AG08395 (cell line): ENCODE measurements around the gene GPC5.
"Not testable (repeated sequence)": the region's sequence is repeated elsewhere in the genome, so short reads cannot be mapped to it uniquely, and the experiment has no call there.

Source experiments
- DNase-seq: peaks from one replicate; pipeline ENCODE4 v3.0.0; 2012; ENCODE audit warnings: mixed read lengths, low spot score

Gene GPC5

GRCh38 chr13:91878491-91878890, 480.1 kb downstream of the GPC5 start:
- DNase-seq, result no peak

- DNase-seq, result no peak
Observed at GRCh38 chr13:91879360-91879759, 480.9 kb downstream of the GPC5 start.

- no peak for DNase-seq
Observed at GRCh38 chr13:91882918-91883317, 484.5 kb downstream of the GPC5 start.

- no peak for DNase-seq
Observed at GRCh38 chr13:91889641-91890040, 491.2 kb downstream of the GPC5 start.

GRCh38 chr13:91891141-91891540, 492.7 kb downstream of the GPC5 start:
- DNase-seq, result no peak

GRCh38 chr13:91893040-91893439, 494.6 kb downstream of the GPC5 start:
- no peak for DNase-seq

GRCh38 chr13:91894316-91894715, 495.9 kb downstream of the GPC5 start:
- no peak for DNase-seq

- DNase-seq, result no peak
Observed at GRCh38 chr13:91896547-91896946, 498.1 kb downstream of the GPC5 start.

- not testable (repeated sequence) for DNase-seq
Observed at GRCh38 chr13:91898986-91899385, 500.6 kb downstream of the GPC5 start.

- DNase-seq, result no peak
Observed at GRCh38 chr13:91902291-91902690, 503.9 kb downstream of the GPC5 start.

- DNase-seq, result no peak
Observed at GRCh38 chr13:91904005-91904404, 505.6 kb downstream of the GPC5 start.

GRCh38 chr13:91904597-91904996, 506.2 kb downstream of the GPC5 start:
- no peak for DNase-seq

- no peak for DNase-seq
Observed at GRCh38 chr13:91907398-91907797, 509.0 kb downstream of the GPC5 start.

- DNase-seq, result no peak
Observed at GRCh38 chr13:91909617-91910016, 511.2 kb downstream of the GPC5 start.

- no peak for DNase-seq
Observed at GRCh38 chr13:91922969-91923592, 524.7 kb downstream of the GPC5 start.

- DNase-seq, result no peak
Observed at GRCh38 chr13:91930687-91931086, 532.3 kb downstream of the GPC5 start.

GRCh38 chr13:91934354-91934753, 535.9 kb downstream of the GPC5 start:
- no peak for DNase-seq

- DNase-seq, result no peak
Observed at GRCh38 chr13:91946498-91947070, 548.2 kb downstream of the GPC5 start.

- DNase-seq, result no peak
Observed at GRCh38 chr13:91948736-91949135, 550.3 kb downstream of the GPC5 start.

- no peak for DNase-seq
Observed at GRCh38 chr13:91950803-91951202, 552.4 kb downstream of the GPC5 start.

GRCh38 chr13:91955546-91956355, 557.3 kb downstream of the GPC5 start:
- no peak for DNase-seq

GRCh38 chr13:91960947-91961346, 562.5 kb downstream of the GPC5 start:
- no peak for DNase-seq

GRCh38 chr13:91962946-91963345, 564.5 kb downstream of the GPC5 start:
- no peak for DNase-seq
